ENCODE measurements around the gene IFI27L2. TPM values are rescaled to one million over a fixed set of nuclear protein-coding genes. Genes with fewer than 3 reads are reported as not detected.

The IFI27L2 gene
- total and polyA plus RNA-seq, 2 of the 8 experiments (the other 6 are each of a cell fraction or from before 2014, with no cell fraction given): 14.0 to 69.6 TPM

DNA sequence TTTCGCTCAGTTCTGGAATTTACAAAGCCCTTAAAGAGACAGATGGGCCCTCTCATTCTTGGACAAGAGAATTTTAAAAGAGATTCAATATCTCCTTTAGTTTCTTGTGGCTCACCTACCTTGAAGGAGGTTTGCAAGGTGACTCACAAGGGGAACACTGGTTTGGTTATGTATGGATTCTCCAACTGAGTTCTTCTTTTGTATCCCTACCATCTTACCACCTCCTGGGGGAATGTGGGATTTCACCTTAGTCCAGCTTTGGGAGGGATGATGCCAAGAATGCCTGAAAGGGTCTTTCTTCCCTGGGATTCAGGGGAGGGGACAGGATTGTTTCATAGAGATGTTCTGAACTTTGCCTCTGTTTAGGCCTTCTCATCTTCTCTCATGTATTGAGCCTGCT lies 48.4 kb upstream of the IFI27L2 start:
- H3K27me3 ChIP-seq (replicated peaks in 1 of 4; ENCODE audit: control insufficient read depth in 3 of 4, extremely low read depth in 1 of 4, insufficient read depth in 3 of 4, low read length in 3 of 4): peaks cover 0 to 4% (median 0%) of the 10 kb centered on the region in 4 experiments; a peak in 1 of 7 replicates
- DNase-seq (ENCODE audit: low read depth in 1 of 2, low spot score in 2 of 2) (no peak), FAIRE-seq (peak; percentile 72)
- H3K27ac ChIP-seq (ENCODE audit: low read depth, low read length): no peak overlapping the region
- no peak overlapping the region for H4K91ac ChIP-seq (replicated peaks; ENCODE audit: insufficient read length, low read length)
- no peak overlapping the region for H2BK5ac ChIP-seq (ENCODE audit: low read depth, low read length)
- no peak overlapping the region for H2BK15ac ChIP-seq (ENCODE audit: low read length)
- no peak overlapping the region for H2AK5ac ChIP-seq (ENCODE audit: low read depth, low read length)
- H3K14ac ChIP-seq (ENCODE audit: insufficient read length): no peak overlapping the region
- no peak overlapping the region for H2BK120ac ChIP-seq (replicated peaks; ENCODE audit: low read depth, low read length)
- no peak overlapping the region for H3K56ac ChIP-seq (replicated peaks; ENCODE audit: insufficient read length, low read depth, low read length)
- no peak overlapping the region for H2BK20ac ChIP-seq (ENCODE audit: low read length)
- 55% methylated on average over 1 of the region's 1 CpG; no CpG with 5 or more reads in 1 of the 2 experiments for WGBS, 2 experiments (ENCODE audit: extremely low coverage in 1 of 2, insufficient coverage in 1 of 2, insufficient read length in 1 of 2, insufficient replicate concordance in 2 of 2, low coverage in 1 of 2, low lambda C conversion rate in 2 of 2, missing lambda C conversion rate in 1 of 2)
- no peaks in the 10 kb centered on the region for H4K20me1 ChIP-seq (replicated peaks in 1 of 2; ENCODE audit: control insufficient read depth in 1 of 2, insufficient read depth in 2 of 2, low read length in 2 of 2)
- H4K8ac ChIP-seq (ENCODE audit: extremely low read depth, insufficient read depth, low read length): no peak overlapping the region
- TF ChIP-seq TEAD4 (IDR thresholded peaks at IDR 0.05; ENCODE audit: low read depth, low read length) (0 out of 2 replicates have a peak, but pooled peaks have one; percentile 33), ASH2L (IDR thresholded peaks at IDR 0.05; ENCODE audit: low read length) (no peak)
- H3K23me2 ChIP-seq (ENCODE audit: low read depth, low read length): peaks cover 9% of the 10 kb centered on the region; the same call in 1 of the 2 replicates
- no peaks in the 10 kb centered on the region for H3K79me1 ChIP-seq (ENCODE audit: low read depth, low read length)
- ChIA-PET CTCF (ENCODE audit: partially characterized antibody) (interaction anchor here (0.9 kb wide), 1 partner anchor 41 kb away, joined by 3 read pairs; no protein-coding TSS in a partner anchor), POLR2A (ENCODE audit: partially characterized antibody) (no interaction called here)
- no peak overlapping the region for H4K5ac ChIP-seq (ENCODE audit: insufficient read length, low read depth, low read length)
- H3K18ac ChIP-seq (ENCODE audit: extremely low read depth, low read length): no peak overlapping the region
- H3K4me2 ChIP-seq (ENCODE audit: insufficient read depth in 1 of 2, low read depth in 2 of 2, low read length in 2 of 2): peak overlapping the region in 1 of 2 experiments; percentile 52; a peak in 2 of 4 replicates
- peak overlapping the region in 1 of 4 experiments; percentile 13; a peak in 1 of 8 replicates for H3K4me3 ChIP-seq (ENCODE audit: extremely low read depth in 1 of 4, insufficient read depth in 2 of 4, low read depth in 3 of 4, low read length in 4 of 4)
- no peak overlapping the region for H2AFZ ChIP-seq (ENCODE audit: low read length)
- peaks cover 0 to 34% of the 10 kb centered on the region in 2 experiments; a peak in 2 of 4 replicates for H3K79me2 ChIP-seq (ENCODE audit: control insufficient read depth in 1 of 2, insufficient read depth in 2 of 2, low read length in 2 of 2)
- H3K23ac ChIP-seq (ENCODE audit: insufficient read length): no peak overlapping the region
- H3K36me3 ChIP-seq (ENCODE audit: control insufficient read depth in 2 of 4, insufficient read depth in 4 of 4, low read length in 3 of 4): no peaks in the 10 kb centered on the region; a peak in 1 of 8 replicates
- H3K4me1 ChIP-seq (replicated peaks in 1 of 4; ENCODE audit: control insufficient read depth in 3 of 4, insufficient read depth in 4 of 4, low read length in 3 of 4): peaks cover 0 to 6% (median 3%) of the 10 kb centered on the region in 4 experiments; a peak in 5 of 7 replicates
- H3K9me3 ChIP-seq (ENCODE audit: insufficient read depth in 2 of 2, low read depth in 1 of 2, low read length in 1 of 2): no peaks in the 10 kb centered on the region
- no peak overlapping the region for H3K9ac ChIP-seq (replicated peaks in 1 of 4; ENCODE audit: extremely low read depth in 1 of 4, low read depth in 3 of 4, low read length in 3 of 4)
- no peak overlapping the region for H3K4ac ChIP-seq (replicated peaks; ENCODE audit: insufficient read length, low read depth, low read length)
- no peak overlapping the region for H2BK12ac ChIP-seq (ENCODE audit: low read depth, low read length)
